LoVo (cell line): Measurements from ENCODE around the gene NUDT1.

Experiments used
- DNase-seq: peaks from one replicate; pipeline ENCODE4 v3.0.0-alpha.2; 2016; ENCODE audit warnings: low spot score

Gene NUDT1

DNA sequence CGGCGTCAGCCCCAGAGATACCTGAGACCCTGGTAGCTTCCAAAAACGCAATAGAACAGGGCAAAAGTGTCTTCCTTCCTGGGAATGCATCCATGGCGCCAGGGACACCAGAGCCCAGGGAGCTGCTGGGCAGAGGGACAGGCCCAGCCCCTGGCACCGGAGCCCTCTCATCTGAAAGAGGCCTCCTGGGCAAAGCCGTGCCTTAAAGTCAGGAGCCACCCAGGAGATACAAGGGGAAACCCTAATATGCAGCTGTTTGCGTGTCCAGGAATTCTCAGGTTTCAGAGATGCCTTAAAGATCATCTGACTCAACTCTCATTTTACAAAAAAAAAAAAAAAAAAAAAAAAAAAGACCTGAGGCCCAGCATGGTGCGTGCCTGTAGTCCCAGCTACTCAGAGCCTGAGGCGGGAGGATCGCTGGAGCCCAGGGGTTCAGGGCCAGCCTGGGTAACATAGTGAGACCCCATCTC lies 28.0 kb downstream of the NUDT1 start:
- DNase-seq = no peak

- no peak for DNase-seq
Measured at GRCh38 chr7:2270495-2270894, 28.5 kb downstream of the NUDT1 start.

- DNase-seq = no peak
Measured at GRCh38 chr7:2271273-2272026, 29.4 kb downstream of the NUDT1 start.

DNA sequence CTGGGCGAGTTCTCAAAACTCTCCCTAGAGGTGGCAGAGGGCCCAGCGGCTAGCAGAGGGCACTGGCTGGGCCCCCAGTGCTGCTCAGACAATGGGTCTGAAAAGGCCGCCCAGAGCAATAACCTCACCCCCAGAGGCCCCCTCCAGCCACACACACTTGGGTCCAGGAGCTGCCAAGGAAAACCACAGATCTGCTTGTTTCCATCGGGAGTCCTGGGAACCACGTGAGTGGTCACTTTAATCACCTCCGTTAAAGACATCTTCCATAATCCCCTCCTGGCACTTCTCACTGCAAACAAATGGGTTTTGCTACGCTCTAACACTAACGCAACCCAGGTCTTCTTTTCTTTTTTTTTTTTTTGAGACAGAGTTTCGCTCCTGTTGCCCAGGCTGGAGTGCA lies 30.0 kb downstream of the NUDT1 start:
- DNase-seq = no peak

- DNase-seq = no peak
Measured at GRCh38 chr7:2273866-2274265, 31.8 kb downstream of the NUDT1 start.

- no peak for DNase-seq
Measured at GRCh38 chr7:2274666-2275065, 32.6 kb downstream of the NUDT1 start.

DNA sequence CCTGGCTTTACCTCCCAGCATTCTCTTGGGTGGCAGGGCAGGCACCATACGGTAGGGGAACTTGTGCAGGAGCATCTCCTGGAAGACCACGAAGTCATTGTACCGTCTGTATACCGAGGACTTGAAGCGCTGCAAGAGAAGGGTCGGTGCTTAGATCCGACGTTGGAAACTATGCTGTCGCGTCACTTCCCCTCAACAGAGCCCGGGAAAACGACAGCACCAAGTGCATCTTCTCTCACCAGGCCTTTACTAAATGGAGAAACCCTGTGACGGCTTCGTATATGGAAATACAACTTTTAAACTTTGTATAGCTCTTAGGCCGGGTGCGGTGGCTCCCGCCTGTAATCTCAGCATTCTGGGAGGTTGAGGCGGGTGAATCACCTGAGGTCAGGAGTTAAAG lies 33.1 kb downstream of the NUDT1 start:
- DNase-seq = no peak

GRCh38 chr7:2276107-2276506 lies 34.1 kb downstream of the NUDT1 start:
- no peak for DNase-seq

DNA sequence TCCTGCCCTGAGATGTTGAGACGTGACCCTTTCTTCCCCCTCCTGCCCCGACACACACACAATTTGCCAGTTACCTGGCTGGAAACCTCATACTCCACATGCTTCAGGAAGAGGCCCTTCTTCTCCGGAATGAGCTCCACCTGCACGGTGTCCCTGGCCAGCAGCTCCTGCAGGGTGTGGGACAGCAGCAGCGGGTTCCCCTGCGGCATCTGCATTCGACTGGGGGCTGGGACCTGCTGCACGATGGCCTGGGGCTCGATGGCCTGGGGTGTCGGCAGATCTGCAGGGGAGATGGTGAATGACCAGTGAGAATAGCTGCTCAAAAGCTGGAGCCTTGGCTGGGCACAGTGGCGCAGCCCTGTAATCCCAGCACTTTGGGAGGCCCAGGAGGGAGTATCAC lies 36.0 kb downstream of the NUDT1 start:
- no peak for DNase-seq

- DNase-seq = no peak
Measured at GRCh38 chr7:2279896-2280295, 37.9 kb downstream of the NUDT1 start.

DNA sequence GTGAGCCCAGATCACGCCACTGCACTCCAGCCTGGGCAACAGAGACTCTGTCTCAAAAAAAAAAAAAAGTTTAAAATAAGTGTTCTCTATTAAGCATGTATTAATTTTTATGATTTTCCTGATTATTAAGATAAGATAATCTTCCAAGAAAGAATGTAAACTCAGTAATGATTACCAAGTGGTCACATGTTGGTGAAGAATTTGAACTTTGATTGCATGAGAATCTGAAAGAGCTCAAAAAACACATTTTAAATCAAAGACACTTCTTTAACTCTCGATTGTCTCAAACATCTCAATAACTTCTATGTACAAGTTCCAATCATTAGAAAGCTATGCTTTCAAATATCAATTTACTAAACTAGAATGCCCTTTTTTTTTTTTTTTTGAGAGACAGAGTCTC lies 38.4 kb downstream of the NUDT1 start:
- no peak for DNase-seq

DNA sequence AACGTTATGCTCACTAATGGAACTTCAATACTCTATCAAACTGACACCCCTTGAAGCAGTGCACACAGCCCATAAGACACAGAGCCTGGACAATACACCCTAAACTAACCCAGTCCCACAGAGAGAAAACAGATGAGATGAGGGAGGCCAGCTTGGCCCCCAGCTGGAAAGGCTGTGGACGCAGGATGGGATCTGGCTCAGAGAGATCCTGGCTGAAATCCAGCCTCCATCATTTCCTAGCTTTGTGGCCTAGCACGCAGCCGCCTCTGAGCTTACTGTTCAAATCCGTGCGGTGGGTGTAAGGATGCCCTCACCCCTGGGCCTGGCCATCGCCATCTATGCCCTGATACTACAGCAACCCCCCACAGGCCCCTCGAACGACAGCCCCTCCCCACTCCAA lies 39.5 kb downstream of the NUDT1 start:
- DNase-seq = no peak

GRCh38 chr7:2282185-2282751 lies 40.2 kb downstream of the NUDT1 start:
- no peak for DNase-seq

DNA sequence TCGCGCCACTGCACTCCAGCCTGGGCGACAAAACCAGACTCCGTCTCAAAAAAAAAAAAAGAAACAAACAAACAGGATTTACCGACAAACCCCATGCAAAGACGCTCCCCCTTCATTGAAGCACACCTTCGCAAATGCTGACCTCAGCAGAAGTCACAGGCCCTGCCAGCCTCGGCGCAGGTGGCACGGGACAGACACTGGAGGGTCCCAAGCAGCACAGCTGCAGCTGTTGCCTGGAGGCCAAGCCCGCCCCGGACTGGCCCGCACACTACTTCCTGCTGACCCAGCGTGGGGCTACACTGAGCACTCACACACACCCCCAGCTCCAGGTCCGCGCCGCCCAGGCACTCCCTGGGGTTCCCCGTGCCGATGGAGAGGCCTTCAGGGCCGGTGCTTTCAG lies 41.0 kb downstream of the NUDT1 start:
- DNase-seq = no peak

DNA sequence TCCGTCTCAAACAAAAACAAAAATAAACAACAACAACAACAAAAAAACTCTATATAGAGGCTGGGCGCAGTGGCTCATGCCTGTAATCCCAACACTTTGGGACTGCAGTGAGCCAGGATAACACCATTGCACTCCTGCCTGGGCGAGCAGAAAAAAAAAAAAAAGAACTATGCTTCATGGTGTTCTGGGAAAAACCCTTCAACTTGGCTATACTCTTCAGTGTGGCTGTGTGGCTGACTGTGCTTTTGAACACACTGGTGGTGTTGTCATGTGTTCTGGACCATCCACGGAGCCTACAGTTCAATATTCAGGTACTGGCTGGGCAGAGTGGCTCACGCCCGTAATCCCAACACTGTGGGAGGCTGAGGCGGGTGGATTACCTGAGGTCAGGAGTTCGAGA lies 45.7 kb downstream of the NUDT1 start:
- no peak for DNase-seq

DNA sequence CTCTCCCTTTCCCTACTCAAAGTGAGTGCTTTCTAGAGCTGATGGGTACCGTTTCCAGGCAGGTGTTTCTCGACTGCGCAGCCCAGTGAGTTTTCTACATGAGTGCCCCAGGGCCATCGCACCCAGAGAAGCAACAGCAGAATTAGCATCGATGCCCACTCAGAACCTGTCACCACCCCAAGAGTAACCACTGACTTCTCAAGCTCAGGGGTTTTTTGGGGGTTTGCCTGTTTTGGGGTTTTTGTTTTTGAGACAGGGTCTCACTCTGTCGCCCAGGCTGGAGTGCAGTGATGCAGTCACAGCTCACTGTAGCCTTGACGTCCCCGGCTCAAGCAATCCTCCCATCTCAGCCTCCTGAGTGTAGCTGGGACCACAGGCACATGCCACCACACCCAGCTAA lies 46.5 kb downstream of the NUDT1 start:
- DNase-seq = no peak

- DNase-seq = no peak
Measured at GRCh38 chr7:2289111-2289586, 47.1 kb downstream of the NUDT1 start.

DNA sequence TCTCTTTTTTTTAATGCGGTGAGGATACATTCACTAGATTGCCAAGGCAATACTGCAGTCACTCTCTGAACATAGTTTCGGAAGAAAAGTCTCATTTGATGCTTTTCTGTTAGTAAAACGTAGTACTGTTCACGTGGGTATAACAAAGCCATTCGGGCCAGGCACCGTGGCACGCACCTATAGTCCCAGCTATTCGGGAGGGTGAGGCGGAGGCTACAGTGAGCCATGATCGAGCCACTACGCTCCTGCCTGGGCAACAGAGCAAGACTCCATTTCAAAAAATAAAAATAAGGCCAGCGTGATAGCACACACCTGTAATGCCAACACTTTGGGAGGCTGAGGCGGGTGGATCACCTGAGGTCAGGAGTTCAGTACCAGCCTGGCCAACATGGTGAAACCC lies 47.6 kb downstream of the NUDT1 start:
- DNase-seq = no peak

DNA sequence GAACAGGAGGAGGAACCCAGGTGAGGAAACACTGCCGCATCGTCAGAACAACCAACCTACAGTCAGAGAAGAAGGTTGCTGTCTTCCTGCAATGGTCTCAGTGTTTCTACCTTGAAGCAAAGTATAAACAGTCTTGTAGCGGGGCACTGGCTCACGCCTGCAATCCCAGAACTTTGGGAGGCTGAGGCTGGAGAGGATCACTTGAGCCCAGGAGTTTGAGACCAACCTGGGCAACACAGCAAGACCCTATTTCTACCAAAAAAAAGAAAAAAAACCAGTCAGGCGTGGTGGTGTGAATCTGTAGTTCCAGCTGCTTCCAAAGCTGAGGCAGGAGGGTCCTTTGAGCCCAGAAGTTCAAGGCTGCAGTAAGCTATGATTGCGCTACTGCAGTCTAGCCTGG lies 48.9 kb downstream of the NUDT1 start:
- no peak for DNase-seq

DNA sequence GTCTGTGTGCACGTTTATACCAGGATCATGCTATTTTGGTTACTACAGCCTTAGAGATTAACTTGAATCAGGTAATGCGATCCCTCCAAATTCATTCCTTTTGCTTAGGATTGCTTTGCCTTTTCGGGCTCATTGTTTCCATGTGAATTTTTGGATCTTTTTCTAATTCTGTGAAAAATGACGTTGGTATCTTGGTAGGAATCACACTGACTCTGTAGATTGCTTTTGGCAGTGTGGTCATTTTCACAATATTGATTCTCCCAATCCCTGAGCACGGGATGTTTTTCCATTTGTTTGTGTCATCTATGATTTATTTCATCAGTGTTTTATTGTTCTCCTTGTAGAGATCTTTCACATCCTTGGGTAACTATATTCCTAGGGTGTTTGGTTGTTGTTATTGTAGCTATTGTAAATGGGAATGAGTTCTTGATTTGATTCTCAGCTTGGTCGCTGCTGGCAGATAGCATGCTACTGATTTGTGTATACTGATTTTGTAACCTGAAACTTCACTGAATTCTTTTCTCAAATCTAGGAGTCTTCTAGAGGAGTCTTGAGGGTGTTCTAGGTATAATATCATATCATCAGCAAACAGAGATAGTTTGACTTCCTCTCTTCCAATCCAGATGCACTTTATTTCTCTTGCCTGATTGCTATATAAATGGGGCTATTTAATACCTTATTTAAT lies 54.1 kb downstream of the NUDT1 start:
- DNase-seq = no peak

- DNase-seq = no peak
Measured at GRCh38 chr7:2296832-2297231, 54.8 kb downstream of the NUDT1 start.

GRCh38 chr7:2299131-2299829 lies 57.3 kb downstream of the NUDT1 start:
- no peak for DNase-seq
